ENCODE results near the gene PAFAH2.
A peak's percentile ranks its signal among the peaks of the same experiment; 100 is the strongest.

Gene PAFAH2
- 45.0 to 52.1 reads per million in 2 donors for total RNA-seq

DNA sequence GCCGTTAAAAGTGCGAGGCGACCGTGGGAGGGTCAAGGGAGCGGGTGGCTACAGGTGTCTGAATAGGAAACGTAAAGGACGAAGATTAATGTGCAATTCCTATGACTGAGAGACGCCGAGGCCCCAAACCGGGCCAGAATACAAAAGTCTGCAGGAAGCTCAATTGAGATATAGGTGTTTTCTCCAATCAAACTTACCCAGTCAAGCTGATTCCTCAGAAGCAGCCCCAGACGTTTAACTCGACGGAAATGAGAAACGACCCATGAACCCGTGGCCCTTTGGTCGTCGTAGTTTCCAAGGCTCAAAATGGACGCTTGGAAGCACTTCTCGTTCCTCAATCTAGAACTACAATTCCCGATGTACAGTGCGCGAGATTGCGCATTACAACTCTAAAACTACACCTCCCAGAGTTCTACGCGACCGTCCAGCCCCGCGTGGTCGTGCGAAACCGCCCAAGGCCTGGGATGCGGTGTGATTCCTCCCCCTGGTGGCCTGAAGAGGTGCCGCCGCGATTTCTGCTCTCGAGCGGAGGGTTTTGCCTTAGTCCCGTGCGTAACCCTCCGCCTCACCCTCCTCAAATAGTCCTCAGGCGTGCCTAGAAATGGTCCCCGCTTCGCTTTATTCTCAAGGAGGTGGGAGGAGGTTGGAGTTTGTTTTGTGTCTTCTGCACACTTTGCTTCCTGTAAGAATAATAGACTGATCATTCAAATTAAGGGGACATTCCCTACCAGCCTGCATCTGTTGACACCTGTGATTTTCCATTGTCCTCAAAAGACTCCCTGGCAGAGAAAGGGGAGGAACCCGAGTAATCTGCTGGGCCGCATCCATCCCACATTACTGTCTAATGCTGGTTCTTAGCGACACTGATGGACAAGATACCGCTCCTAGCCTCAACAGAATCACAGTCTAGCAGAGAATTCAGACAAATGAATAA lies at the start of gene PAFAH2:
PAFAH2 (minus strand) TSS at position 236 of the 934 bp plus-strand sequence. CDS start 7,247 bp downstream, outside the sequence.
- DNase-seq = peak; percentile 82

- DNase-seq = no peak
These were observed 49.5 kb upstream of the PAFAH2 start for GRCh38 chr1:26047278-26047874.

DNA sequence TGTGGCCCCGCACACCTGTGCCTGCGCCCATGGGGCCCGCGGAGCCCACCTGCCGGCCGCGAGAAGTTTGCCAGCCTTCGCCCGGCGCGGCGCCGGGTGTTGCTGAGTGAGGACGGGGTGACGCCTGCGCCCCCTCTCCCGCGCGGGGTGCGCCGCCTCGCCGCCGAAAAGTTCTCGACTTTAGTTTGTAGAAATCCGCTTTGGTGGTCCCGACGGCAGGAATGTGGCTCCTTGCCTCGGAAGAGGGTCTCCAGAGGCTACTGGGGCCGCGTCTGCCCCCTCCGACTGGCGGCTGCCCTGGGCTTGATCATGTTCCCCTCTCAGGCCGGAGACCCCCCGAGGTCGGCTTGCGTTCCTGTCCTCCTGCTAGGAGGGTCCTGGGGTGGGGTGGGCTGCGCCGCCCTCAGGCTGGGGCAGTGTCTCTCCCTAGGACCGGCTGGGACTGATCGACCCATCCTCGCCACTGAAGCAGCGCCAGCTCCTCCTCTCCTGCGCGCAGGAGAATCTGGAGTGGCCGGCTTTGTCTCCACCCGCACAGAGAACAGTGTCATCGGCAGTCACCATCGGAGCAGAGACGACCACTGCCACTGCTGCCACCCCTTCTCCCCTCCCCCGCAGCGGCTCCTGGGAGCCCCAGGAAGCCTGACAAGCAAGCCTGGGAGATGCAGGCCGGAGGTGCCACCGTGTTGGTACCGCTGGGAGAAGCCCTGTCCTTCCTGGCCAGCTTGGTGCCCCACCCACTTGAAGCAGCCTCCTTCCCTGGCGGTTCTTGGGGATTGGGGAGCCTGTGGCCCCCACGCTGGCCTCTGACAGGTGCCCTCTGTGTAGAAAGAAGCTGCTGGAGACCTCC lies 48.6 kb upstream of the PAFAH2 start:
- no peak for DNase-seq

DNA sequence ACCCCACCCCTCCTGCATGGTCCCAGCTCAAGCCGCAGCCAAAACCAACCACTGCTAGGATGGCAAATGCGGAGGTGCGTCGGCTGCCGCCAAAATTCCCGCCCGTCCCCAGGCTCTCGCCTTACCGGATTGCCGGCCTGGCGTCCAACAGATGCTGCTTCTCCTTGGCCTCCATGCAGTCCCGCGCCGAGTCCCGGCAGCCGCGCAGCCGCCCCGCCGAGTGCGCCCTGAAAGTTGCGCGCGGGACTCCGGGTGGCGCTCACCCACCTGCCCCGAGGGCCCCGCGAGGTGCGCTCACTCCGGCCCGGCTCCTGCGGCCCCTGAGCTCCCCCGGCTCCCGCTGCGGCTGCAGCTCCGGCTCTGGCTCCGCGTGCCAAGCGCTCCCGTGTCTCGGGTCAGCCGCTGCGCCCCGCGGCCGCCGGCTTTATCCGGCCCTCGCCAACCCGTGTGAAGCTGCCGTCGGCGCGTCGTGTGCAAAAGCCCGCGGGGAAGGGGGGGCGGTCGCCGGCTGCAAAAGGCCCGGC lies 47.9 kb upstream of the PAFAH2 start, which contains the start of gene SLC30A2:
SLC30A2 (minus strand) TSS at position 397 of the 524 bp plus-strand sequence; CDS start at position 175, 222 bp downstream.
- no peak for DNase-seq

GRCh38 chr1:26044971-26045721 lies 47.3 kb upstream of the PAFAH2 start:
- DNase-seq = no peak

GRCh38 chr1:26044414-26044813 lies 46.6 kb upstream of the PAFAH2 start:
- no peak for DNase-seq

DNA sequence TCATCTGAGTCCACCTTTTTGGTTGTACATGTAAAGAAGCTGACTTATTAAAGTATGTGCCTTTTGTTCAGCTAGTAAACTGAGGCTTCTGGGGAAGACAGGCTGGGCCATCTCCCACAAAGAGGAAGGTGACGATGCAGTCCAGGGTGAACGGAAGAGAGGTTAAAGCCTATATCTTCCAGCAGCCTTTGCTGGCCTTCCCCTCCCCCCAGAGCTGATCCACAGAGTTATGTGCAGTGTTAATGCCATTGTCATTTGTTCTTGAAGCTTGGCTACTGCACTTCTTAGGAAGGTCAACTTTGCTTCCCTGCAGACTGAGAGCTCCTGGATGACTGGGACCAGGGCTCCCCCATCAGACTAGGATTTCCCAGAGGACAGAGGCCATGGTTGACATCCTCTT lies 45.9 kb upstream of the PAFAH2 start:
- DNase-seq = no peak

DNA sequence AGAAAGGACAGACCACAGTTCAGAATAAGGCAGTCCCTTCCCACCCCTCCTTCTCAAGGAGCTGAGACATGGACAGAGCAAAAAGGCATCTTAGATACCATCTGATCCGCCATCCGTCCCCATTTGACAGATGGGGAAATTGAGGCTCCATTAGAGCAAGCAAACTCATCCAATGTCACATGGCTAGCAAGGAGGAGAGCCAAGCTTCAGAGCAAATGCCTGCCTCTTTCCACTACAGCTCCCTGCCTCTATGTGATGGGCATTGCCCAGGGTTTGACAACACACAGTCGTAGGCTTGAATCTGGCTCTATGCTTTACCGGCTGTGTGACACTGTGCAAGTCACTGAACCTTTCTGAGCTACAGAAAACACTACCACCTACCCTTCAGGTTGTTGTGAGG lies 44.1 kb upstream of the PAFAH2 start:
- no peak for DNase-seq

DNA sequence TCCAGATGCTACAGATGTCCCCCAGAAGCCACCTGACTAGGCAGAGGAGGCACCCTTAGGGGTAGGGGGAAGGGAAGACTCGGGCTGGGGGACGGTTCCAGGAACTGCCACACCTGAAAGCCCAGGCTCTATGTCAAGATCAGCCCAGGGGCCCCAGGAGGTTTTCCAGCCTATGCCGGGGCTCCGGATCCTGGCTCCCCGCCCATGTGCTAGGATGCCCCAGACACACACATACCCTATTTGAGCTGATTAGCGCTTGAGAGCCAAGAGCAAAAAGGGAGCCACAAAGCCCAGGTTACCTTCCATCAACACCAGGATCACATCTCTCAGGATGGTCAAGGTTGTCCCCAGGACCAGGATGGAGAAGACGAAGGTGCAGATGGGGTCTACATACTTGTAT lies 43.5 kb upstream of the PAFAH2 start:
- DNase-seq = no peak

DNA sequence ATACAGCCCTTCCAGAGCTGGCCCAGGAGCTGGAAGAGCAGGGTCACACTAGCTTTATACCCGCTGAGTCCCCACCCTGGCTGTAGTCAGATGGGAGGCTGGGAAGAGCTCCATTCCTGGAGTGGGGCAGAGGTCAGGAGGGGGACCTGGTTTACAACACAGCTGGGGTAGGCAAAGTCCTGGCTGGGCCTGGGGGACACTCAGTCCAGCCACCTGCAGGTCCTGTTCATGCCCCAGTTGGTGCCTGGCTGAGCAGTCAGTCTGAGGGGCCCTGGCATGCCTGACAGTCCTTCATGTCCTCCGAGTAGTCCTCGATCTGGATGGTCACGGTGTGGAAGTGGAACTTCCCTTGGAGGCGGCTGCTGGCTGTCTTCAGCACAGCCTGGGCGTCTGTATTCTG lies 41.0 kb upstream of the PAFAH2 start:
- DNase-seq = no peak

- no peak for DNase-seq
These were observed 40.6 kb upstream of the PAFAH2 start for GRCh38 chr1:26038477-26038876.

- DNase-seq = no peak
These were observed 40.0 kb upstream of the PAFAH2 start for GRCh38 chr1:26037904-26038303.

- DNase-seq = no peak
These were observed 39.0 kb upstream of the PAFAH2 start for GRCh38 chr1:26036756-26037281.

GRCh38 chr1:26035959-26036755 lies 38.3 kb upstream of the PAFAH2 start:
- peak; percentile 49 for DNase-seq

- DNase-seq = peak; percentile 74
These were observed 37.5 kb upstream of the PAFAH2 start for GRCh38 chr1:26035203-26035958.

DNA sequence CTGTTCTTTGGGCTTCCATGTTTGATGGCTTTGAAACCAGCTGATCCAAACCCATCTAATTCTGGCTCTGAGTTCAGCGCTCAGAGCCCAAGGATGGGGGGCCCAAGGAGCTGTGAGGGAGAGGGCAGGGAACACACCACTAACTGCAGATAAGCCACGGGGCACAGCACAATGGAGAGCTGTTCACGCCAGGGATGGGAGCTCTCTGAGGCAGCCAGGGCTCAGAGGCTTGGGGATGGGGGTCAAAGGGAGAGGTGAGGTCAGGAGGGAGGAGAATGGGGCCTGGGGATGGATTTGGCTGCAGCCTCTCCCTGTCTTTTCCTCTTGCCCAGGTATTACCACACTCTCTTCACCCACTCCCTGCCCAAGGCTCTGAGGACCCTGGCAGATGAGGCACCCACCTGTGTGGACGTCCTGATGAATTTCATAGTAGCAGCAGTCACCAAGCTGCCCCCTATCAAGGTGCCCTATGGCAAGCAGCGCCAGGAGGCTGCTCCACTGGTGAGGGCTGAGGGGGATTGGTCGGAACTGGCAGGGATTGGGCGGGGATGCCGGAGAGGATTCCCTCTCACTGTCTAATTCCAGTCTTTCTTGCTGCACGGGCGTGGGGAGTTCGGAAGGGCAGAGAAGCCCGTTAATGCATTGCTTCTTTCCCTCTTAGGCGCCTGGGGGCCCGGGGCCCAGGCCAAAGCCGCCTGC lies 36.8 kb upstream of the PAFAH2 start:
- DNase-seq = no peak

GRCh38 chr1:26032656-26033357 lies 34.9 kb upstream of the PAFAH2 start:
- DNase-seq = no peak

- DNase-seq = no peak
These were observed 33.9 kb upstream of the PAFAH2 start for GRCh38 chr1:26031611-26032220.
